Nephron progenitor cell (in vitro differentiated cells): ENCODE measurements around the gene TUBB.

Experiments
- DNase-seq: peaks from one replicate; pipeline ENCODE4 v3.0.0; 2021
- H3K27ac Mint-ChIP-seq: 2 replicates; pipeline ENCODE4 v1.8.0; 2021; ENCODE audit warnings: mild to moderate bottlenecking, moderate library complexity, mixed read lengths
- H3K27me3 Mint-ChIP-seq: 2 replicates; pipeline ENCODE4 v1.8.0; 2021; ENCODE audit warnings: mild to moderate bottlenecking, low read depth, mixed read lengths; ENCODE audit not compliant: poor library complexity
- H3K36me3 Mint-ChIP-seq: 2 replicates; pipeline ENCODE4 v1.8.0; 2021; ENCODE audit warnings: low read depth, mixed read lengths
- H3K4me1 Mint-ChIP-seq: 2 replicates; pipeline ENCODE4 v1.8.0; 2021; ENCODE audit warnings: mixed read lengths
- H3K4me3 Mint-ChIP-seq: 2 replicates; pipeline ENCODE4 v1.8.0; 2021; ENCODE audit warnings: mild to moderate bottlenecking, moderate library complexity, mixed read lengths
- H3K9me3 Mint-ChIP-seq: 2 replicates; pipeline ENCODE4 v1.8.0; 2021; ENCODE audit warnings: mild to moderate bottlenecking, moderate library complexity, mixed read lengths
- TF ChIP-seq, protein P1 (sequence below): fragments of 200-600 bp; sonication (generic); IDR thresholded peaks from 2 replicates; pipeline ENCODE4 v1.5.0; 2021; ENCODE audit warnings: antibody characterized with exemption

TUBB gene

DNA sequence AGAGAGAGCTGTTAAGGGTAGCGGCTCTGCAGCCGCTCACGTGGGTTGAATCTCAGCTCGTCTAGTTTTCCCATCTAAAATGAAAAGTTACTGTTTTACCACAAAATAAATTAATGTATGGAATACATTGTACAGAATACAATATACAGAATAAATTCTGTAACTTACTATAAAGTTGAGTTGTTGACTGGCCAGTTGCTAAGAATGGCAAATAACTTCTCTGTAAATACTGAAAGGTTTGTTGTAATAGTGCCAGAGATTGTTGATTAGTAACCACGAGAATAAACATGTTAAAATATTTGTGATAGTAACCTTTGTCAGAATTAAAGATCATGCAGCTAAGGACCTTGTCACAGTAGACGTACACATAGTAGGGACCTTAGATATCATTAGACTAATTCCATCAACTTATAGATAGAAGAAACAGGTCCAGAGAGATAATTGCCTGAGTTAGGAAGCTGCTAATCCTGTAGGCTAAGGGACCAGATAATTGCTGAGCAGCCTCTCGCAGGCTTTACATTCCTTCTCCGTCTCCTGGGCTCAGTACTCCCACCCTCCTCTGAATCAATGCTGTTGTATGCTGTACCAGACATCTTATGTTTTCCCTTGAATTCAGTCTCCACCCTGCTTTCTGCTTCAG lies 28.8 kb upstream of the TUBB start:
- no peaks in the 10 kb centered on the region for H3K27me3 Mint-ChIP-seq
- H3K4me3 Mint-ChIP-seq: peak overlapping the region; percentile 93
- TF ChIP-seq, protein P1, sequence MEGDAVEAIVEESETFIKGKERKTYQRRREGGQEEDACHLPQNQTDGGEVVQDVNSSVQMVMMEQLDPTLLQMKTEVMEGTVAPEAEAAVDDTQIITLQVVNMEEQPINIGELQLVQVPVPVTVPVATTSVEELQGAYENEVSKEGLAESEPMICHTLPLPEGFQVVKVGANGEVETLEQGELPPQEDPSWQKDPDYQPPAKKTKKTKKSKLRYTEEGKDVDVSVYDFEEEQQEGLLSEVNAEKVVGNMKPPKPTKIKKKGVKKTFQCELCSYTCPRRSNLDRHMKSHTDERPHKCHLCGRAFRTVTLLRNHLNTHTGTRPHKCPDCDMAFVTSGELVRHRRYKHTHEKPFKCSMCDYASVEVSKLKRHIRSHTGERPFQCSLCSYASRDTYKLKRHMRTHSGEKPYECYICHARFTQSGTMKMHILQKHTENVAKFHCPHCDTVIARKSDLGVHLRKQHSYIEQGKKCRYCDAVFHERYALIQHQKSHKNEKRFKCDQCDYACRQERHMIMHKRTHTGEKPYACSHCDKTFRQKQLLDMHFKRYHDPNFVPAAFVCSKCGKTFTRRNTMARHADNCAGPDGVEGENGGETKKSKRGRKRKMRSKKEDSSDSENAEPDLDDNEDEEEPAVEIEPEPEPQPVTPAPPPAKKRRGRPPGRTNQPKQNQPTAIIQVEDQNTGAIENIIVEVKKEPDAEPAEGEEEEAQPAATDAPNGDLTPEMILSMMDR: no peak
- H3K4me1 Mint-ChIP-seq: peaks cover 49% of the 10 kb centered on the region
- H3K27ac Mint-ChIP-seq: peak overlapping the region; percentile 49
- H3K36me3 Mint-ChIP-seq: peaks cover 7% of the 10 kb centered on the region
- DNase-seq: no peak
- H3K9me3 Mint-ChIP-seq: no peaks in the 10 kb centered on the region

DNA sequence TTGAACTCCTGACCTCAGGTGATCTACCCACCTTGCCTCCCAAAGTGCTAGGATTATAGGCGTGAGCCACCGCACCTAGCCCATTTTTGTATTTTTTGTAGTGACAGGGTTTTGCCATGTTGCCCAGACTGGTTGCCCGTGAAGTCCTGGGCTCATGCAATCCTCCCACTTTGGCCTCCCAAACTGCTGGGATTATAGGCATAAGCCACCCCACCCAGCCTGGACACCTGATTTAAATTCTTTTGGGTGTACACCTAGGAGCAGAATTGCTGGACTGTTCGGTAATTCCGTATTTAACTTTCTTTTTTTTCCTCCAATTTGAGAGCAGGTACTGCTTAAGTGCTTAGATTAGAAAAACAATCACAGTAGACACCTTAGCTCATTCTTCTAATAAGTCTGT lies 23.7 kb upstream of the TUBB start:
- Mint-ChIP-seq H3K27ac (no peak overlapping the region), H3K4me3 (no peak overlapping the region), H3K9me3 (no peaks in the 10 kb centered on the region), H3K36me3 (peaks cover 19% of the 10 kb centered on the region), H3K4me1 (peaks cover 10% of the 10 kb centered on the region), H3K27me3 (no peaks in the 10 kb centered on the region)
- TF ChIP-seq, protein P1: no peak
- no peak for DNase-seq

DNA sequence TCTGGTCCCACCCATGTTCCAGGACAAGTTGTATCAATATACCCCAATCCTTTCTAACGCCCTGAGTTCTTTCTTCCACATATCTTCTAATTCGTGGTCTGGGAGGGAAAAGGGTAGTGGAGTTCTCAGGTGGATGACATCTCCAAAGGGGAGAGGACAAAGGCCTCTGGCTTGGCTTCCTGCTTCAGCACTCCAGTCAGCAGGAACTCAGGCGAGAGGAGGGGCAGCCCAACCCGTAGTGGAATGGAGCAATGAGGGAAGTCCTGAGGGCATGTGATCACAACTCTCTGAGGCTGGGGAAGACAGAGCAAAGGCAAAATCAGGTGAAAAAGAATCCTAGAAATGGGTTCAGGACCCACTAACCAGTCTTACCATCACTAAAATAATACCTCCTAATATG lies 19.8 kb upstream of the TUBB start:
- H3K27ac Mint-ChIP-seq: no peak overlapping the region
- H3K36me3 Mint-ChIP-seq: peaks cover 56% of the 10 kb centered on the region
- no peak overlapping the region for H3K4me3 Mint-ChIP-seq
- DNase-seq: no peak
- TF ChIP-seq, protein P1: no peak
- H3K4me1 Mint-ChIP-seq: no peaks in the 10 kb centered on the region
- no peaks in the 10 kb centered on the region for H3K27me3 Mint-ChIP-seq
- H3K9me3 Mint-ChIP-seq: no peaks in the 10 kb centered on the region

DNA sequence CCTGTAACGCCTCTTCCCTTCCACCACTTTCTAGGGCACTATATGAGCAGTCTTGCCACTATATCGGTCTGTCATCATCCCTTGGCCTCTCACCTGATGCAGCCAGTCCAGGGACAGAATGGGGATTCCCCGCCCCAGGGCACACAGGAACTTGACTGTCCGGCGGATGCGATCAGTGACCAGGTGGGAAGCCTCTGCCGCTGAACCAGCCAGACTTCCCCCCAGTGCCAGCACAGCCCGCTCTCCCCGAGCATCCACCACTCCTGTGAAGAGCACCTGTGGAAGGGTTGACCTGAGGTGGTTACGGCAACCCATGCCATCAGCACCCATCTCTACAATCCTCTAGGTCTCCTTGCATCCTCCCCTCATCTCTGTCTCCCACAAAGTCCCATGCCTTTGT lies 17.1 kb upstream of the TUBB start:
- H3K27me3 Mint-ChIP-seq: no peaks in the 10 kb centered on the region
- TF ChIP-seq, protein P1: no peak
- no peak overlapping the region for H3K27ac Mint-ChIP-seq
- DNase-seq: no peak
- no peak overlapping the region for H3K4me3 Mint-ChIP-seq
- H3K4me1 Mint-ChIP-seq: peaks cover 3% of the 10 kb centered on the region
- H3K9me3 Mint-ChIP-seq: no peaks in the 10 kb centered on the region
- H3K36me3 Mint-ChIP-seq: peaks cover 72% of the 10 kb centered on the region

DNA sequence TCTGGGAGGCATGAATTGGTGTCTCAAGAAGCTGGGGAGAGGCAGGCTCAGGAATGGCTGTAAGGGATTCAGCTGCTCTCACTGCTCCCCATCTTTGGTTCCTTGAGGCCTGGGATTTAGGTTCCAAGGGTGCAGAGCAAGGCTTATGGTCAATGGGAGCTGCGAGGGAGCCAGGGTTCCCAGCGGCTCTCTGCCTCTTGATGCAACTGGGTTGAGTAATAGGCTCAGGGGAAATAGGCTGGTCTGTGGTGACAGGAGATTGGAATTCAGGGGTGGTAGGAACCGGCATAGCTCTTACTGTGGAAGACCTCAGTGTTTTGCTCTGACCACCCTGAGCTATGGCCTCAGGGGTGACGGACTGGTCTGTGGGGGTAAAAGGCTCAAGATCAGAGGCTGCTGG lies 16.3 kb upstream of the TUBB start:
- no peaks in the 10 kb centered on the region for H3K9me3 Mint-ChIP-seq
- H3K4me3 Mint-ChIP-seq: no peak overlapping the region
- H3K36me3 Mint-ChIP-seq: peaks cover 78% of the 10 kb centered on the region
- no peak for DNase-seq
- H3K27ac Mint-ChIP-seq: no peak overlapping the region
- TF ChIP-seq, protein P1: no peak
- H3K4me1 Mint-ChIP-seq: peaks cover 5% of the 10 kb centered on the region
- no peaks in the 10 kb centered on the region for H3K27me3 Mint-ChIP-seq

DNA sequence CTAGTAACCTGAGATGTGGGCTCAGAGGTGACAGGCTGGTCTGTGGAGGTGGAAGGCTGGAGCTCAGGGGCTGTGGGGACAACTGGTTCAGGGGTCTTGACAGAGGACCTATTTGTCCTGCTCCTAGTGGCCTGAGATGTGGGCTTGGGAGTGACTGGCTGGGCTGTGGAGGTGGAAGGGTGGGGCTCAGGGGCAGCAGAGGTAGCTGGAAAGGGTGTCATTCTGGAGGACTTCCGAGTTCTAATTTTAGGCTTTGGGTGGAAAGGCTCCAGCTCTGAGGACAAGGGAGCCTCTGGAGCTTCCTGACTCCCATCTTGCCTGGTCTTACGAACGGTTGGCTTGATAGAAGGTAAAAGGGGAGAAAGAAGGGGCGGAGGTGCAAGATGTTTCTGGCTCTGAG lies 14.5 kb upstream of the TUBB start:
- Mint-ChIP-seq H3K36me3 (peaks cover 75% of the 10 kb centered on the region), H3K27ac (peak overlapping the region; percentile 44), H3K4me1 (peaks cover 5% of the 10 kb centered on the region), H3K9me3 (no peaks in the 10 kb centered on the region), H3K4me3 (no peak overlapping the region), H3K27me3 (no peaks in the 10 kb centered on the region)
- DNase-seq: no peak
- TF ChIP-seq, protein P1: no peak
